SH-SY5Y (cell line): ENCODE results near the gene IFNAR1.

ENCODE experiments used
- GATA2 ChIP-seq: IDR thresholded peaks from 2 replicates; pipeline ENCODE4 v1.6.1; 2011; ENCODE audit warnings: mild to moderate bottlenecking, low read depth, low read length
- GATA3 ChIP-seq: IDR thresholded peaks from 2 replicates; pipeline ENCODE4 v1.6.1; 2011; ENCODE audit warnings: low read depth, mild to moderate bottlenecking, low read length, moderate library complexity

Gene IFNAR1

DNA sequence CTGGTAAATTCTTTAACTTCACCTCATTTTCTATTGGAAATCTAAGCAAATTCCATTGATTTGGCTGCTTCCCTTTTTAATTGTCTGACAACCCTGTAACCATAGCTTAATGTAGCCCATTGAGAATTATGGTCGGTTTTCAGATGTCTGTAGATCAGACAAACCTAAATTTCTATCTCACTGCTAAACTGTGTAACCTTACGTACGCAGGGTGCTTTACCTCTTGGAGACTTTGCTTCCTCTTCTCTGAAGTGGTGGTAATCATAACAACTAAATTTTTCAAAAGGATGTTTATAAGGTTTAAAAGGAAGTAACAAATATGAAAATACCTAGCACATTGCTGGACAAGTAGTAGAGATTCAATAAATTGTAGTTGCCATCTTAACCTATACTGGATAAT is 25.9 kb downstream of the IFNAR1 start:
- no peak for TF ChIP-seq GATA3
- TF ChIP-seq GATA2, result no peak

DNA sequence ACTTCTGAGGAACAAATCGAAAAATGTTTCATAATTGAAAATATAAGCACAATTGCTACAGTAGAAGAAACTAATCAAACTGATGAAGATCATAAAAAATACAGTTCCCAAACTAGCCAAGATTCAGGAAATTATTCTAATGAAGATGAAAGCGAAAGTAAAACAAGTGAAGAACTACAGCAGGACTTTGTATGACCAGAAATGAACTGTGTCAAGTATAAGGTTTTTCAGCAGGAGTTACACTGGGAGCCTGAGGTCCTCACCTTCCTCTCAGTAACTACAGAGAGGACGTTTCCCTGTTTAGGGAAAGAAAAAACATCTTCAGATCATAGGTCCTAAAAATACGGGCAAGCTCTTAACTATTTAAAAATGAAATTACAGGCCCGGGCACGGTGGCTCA is 30.6 kb downstream of the IFNAR1 start:
- TF ChIP-seq GATA2 (no peak), GATA3 (no peak)

GRCh38 chr21:33355996-33356395 is 31.2 kb downstream of the IFNAR1 start:
- no peak for TF ChIP-seq GATA3
- TF ChIP-seq GATA2, result no peak

DNA sequence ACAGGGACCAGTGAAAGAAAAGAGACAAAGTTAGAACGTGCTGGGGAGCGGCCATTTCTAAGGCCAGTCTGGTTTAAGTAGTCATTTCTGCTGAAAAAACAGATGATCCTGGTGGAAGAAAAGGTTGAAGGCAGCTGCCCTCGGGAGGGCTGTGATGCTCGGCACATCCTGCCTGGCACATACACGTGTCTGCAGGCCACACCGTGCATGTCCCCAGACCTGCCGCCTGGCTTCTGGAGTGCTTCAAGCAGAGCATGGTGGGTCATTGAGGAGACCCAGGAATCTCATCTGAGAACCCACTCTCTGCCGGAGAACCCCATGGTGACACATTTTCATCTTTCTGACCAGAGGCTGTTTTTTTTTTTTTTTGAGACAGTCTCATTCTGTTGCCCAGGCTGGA is 32.4 kb downstream of the IFNAR1 start:
- TF ChIP-seq GATA2, result no peak
- TF ChIP-seq GATA3, result no peak

DNA sequence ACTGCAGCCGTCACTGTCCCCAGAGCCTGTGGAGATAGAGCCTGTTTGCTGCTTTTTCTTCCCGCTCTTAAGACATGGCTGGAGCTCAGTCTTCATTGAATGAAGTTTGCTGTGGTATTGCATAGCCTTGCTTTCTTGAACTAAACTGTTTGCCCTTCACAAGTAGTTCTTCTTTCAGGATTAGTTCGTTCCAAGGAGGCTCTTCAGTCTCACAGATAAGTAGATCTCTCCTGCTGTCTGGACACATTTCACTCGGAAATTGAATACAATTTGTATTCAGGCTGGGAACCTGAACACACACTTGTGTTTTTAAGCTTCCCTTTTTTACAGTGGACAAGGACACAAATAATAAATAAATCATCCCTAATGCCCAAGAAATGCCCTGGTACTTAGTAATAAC is 34.7 kb downstream of the IFNAR1 start:
- TF ChIP-seq GATA3 (no peak), GATA2 (no peak)

- TF ChIP-seq GATA2, result no peak
- no peak for TF ChIP-seq GATA3
Measured at GRCh38 chr21:33360281-33360680, 35.5 kb downstream of the IFNAR1 start.

DNA sequence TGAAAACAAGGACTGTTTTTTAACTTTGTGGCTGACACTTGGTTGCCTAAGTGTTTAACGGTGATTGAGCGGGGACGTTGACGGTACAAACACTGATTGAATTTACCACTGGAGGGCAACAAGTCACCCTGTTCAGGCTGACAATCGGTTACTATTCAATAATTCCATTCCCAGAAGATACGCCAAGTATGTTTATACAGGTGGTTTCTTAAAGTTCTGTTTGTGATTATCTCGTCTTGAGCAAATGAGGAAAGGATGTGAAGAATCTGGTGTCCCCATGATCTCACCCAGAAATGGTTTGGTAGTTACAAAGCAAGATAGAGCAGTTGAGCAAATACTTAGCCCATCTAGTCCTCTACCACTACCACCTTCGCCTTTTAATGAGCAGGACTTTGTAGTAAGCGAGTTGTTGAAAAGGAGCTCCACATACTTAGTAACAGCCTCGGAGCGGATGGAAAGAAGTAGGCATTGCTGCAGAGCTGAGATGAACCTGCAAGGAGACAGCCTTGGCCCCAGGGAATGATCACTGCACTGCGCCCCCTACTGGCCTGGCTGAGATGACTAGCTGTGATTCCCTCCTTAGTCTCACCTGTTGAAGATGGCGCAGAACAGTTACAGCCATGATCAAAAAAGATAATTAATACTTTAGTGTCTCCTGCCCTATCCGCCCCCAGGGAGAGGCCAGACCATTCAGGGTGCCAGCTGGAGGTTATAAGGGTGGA is 36.3 kb downstream of the IFNAR1 start:
- TF ChIP-seq GATA2 (no peak), GATA3 (no peak)

DNA sequence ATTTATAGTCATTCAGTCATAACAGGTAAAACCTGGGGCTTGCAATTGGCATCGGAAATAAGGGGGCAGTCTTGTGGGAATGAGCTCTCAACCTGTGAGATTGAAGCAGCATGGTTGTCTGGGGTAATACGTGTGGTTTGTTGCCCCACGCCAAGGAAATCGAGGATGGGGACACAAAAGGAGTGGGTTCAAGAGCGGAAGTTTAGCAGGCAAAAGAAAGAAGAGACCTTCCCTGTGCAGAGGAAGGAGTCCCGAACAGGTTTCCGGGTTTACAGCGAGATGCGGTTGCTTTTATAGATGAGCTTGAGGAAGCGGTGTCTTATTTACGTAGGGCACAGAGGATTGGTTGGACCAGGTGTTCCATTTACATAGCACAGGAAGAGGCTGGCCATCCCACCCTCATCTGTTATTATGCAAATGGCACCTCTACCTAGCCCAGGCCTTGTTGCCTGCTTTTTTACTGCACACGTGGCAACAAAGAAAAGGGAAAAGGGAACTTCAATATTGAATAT is 37.3 kb downstream of the IFNAR1 start:
- TF ChIP-seq GATA3, result no peak
- TF ChIP-seq GATA2, result no peak

DNA sequence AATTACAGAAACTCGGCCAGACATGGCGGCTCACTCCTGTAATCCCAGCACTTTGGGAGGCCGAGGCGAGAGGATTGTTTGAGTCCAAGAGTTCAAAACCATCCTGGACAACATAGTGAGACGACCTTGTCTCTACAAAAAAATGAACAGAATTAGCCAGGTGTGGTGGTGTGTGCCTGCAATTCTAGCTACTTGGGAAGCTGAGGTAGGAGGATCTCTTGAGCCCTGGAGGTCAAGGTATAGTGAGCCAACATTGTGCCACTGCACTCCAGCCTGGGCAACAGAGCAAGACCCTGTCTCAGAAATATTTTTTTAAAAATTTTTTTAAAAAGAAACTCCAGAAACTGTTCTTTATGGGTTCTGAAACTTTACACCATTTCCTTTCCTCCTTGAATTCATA is 40.1 kb downstream of the IFNAR1 start:
- TF ChIP-seq GATA3 (no peak), GATA2 (no peak)

GRCh38 chr21:33367309-33367973 is 42.7 kb downstream of the IFNAR1 start:
- no peak for TF ChIP-seq GATA3
- no peak for TF ChIP-seq GATA2

GRCh38 chr21:33368124-33368523 is 43.4 kb downstream of the IFNAR1 start:
- TF ChIP-seq GATA3 (no peak), GATA2 (no peak)

DNA sequence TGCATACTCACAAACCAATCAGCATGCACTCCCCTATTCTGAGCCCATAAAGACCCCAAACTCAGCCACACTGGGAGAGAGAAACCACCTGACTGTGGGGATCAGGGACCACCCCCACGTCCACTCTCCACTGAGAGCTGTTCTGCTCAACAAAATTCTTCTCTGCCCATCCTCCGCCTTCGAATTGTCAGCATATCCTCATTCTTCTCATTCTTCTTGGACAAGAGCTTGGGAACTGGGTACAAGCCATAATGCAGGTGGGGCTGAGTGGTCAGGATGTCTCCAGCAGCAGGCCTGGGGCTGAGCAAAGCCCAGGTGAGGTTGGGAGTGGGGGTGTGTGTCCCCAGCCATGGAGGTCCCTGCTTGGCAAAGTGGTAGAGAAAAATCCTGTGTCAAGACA is 43.8 kb downstream of the IFNAR1 start:
- TF ChIP-seq GATA3 (no peak), GATA2 (no peak)

DNA sequence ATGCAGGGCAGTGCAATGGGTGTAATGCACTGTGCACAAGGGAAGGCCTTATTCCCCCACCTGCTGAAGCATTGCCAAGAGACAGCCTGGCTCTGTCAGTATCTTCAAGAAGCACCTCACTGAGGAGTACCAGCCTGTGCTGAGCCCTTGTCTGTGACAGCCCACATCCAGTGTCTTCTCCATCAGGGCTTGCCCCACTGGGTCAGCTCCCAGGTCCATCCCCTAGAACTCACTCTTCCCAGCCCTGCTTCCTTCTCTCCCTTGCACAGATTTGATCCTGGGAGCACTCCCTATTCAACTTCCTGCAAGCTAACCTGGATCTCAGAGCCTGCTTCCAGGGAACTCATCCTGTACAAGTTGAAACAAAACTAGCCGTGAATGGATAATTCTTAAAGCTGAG is 44.8 kb downstream of the IFNAR1 start:
- no peak for TF ChIP-seq GATA2

- TF ChIP-seq GATA3 (no peak), GATA2 (no peak)
Measured at GRCh38 chr21:33370305-33370704, 45.5 kb downstream of the IFNAR1 start.

GRCh38 chr21:33371366-33371765 is 46.6 kb downstream of the IFNAR1 start:
- no peak for TF ChIP-seq GATA2
- no peak for TF ChIP-seq GATA3
